GM18861 (cell line): Measurements from ENCODE around the gene CD302.
"Not testable (repeated sequence)": the region's sequence is repeated elsewhere in the genome, so short reads cannot be mapped to it uniquely, and the experiment has no call there.

Experiments
- ATAC-seq: cut with Tn5 transposase; IDR thresholded peaks from one replicate; pipeline ENCODE4 v1.9.1; 2021; ENCODE audit not compliant: unreplicated experiment

The CD302 gene

DNA sequence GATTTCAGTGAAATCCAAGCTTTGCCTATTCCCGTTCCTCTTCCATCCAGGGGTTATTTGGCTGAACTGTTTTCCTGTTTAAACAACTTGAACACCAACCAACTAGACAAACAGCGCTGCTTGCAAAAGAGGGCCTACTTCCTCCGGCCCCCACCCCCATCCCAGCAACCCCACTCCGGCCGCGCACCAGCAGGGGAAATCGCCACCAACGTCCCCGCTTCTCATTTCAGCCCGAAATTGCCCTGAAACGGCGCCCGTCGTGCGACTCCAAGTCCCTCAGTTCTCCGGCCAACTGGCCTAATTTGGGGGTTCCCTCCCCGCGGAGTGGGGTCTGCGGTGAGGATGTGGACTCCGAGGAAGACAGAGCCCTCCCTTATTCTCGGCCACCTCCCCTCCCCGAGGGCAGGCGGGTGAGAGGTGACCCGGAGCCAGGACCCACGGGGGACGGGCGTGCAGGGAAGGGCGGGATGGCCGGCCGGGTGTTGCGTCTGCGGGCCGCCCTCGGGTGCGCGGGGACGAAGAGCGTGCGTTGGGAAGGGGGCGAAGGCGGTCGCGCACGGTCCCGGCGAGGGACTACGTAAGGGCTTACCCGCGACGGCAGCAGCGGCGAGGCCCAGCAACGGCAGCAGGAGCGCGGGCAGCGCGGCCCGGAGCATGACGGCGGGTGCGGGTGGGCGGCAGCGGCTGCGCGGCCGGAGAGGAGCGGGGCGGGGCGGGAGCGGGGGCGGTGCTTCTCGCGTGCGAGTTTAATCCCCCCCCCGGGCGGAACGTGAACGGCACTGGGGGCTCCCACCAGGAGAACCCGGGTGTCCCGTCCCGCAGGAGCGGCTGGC is at the start of gene CD302:
TSS of gene CD302 (minus strand) at position 666 of the 833 bp plus-strand sequence. CDS start at position 656, 10 bp downstream.
- ATAC-seq, result peak; percentile 54

DNA sequence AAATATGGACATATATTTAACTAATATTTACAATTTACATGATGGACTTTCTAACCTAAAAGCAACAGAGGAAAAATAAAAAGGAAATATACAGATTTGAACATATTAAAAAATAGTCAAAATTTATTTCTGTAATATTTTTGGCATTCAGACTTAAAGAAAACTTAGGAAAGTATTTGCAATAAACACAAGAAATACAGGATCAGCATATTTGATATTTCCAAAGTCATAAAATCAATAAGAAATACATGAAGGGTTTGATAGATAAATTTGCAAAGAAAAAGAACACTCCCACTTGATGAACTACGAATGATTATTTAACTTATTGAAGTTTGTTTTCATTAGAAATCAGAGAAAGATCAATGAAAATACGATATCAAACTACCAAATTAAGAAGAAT is 48.6 kb upstream of the CD302 start:
- no peak for ATAC-seq

- ATAC-seq, result no peak
These were observed 42.6 kb upstream of the CD302 start for GRCh38 chr2:159840616-159841015.

DNA sequence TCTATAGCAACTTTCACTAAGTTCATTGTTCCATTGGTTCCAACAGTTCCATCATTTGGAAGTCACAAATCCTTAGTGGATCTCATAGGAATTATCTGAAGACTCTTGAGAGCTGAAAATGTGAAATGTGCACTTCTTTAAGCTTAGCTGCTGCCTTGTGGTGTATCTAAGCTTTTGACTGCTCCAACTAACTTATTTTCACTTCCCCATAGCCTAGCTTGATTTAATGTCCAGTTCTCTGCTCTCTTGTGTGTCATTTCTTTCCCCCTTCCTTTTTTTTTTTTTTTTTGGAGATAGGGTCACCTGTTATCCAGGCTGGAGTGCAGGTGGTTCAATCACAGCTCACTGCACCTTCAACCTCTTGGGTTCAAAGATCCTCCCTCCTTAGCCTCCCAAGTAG is 34.9 kb upstream of the CD302 start:
- ATAC-seq, result no peak

- ATAC-seq, result no peak
These were observed 34.0 kb upstream of the CD302 start for GRCh38 chr2:159832026-159832425.

GRCh38 chr2:159829376-159829775 is 31.4 kb upstream of the CD302 start:
- ATAC-seq, result no peak

DNA sequence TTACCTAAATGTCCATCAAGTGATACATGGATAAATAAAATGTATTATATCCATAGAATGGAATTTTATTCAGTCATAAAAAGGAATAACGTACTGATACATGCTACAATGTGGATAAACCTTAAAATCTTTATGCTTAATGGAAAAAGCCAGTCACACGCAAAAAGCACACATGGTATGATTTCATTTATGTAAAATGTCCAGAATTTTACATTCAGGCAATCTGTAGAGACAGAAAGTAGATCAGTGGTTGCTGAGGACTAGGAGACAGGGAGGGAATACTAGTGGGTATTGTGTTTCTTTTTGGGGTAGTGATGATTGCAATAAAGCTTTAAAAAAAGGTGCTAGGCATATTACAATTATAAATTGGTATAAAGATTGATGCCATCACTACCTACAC is 30.7 kb upstream of the CD302 start:
- no peak for ATAC-seq

- not testable (repeated sequence) for ATAC-seq
These were observed 24.4 kb upstream of the CD302 start for GRCh38 chr2:159822478-159822833.

DNA sequence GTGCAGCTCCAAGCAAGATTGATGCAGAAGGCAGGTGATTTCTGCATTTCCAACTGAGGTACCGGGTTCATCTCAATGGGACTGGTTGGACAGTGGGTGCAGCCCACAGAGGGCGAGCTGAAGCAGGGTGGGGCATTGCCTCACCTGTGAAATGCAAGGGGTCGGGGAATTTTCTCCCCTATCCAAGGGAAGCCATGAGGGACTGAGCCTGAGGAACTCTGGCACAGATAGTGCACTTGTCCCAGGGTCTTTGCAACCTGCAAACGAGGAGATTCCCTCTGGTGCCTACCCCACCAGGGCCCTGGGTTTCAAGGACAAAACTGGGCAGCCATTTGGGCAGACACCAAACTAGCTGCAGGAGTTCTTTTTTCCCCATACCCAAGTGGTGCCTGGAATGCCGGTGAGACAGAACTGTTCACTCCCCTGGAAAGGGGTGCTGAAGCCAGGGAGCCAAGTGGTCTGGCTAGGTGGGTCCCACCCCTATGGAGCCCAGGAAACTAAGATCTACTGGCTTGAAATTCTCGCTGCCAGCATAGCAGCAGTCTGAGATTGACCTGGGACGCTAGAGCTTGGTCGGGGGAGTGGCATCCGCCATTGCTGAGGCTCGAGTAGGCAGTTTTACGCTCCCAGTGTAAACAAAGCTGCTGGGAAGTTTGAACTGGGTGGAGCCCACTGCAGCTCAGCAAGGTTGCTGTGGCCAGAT is 23.9 kb upstream of the CD302 start:
- ATAC-seq, result not testable (repeated sequence)

DNA sequence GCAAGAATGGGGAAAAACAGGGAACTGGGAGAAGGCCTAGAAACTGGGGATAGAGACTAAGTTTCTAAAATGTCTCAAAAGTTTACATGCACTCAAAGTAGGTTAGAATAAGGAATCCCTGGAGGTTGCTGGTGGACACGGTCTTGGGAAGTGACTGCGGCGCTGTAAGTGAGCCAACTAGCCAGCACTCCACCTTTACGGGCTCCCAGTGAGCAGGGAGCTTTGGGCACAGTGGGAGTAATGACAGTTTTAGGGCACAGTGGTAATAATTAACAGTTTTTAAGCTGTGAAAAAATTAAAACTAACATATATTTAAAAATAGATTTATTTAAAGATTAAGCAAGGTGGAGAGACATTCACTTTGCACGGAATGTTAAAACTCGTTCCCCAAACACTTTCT is 20.9 kb upstream of the CD302 start:
- ATAC-seq, result no peak

- ATAC-seq, result no peak
These were observed 19.3 kb upstream of the CD302 start for GRCh38 chr2:159817283-159817682.

GRCh38 chr2:159811232-159811631 is 13.2 kb upstream of the CD302 start:
- ATAC-seq, result no peak

GRCh38 chr2:159808032-159808425 is 10.0 kb upstream of the CD302 start:
- ATAC-seq, result no peak

DNA sequence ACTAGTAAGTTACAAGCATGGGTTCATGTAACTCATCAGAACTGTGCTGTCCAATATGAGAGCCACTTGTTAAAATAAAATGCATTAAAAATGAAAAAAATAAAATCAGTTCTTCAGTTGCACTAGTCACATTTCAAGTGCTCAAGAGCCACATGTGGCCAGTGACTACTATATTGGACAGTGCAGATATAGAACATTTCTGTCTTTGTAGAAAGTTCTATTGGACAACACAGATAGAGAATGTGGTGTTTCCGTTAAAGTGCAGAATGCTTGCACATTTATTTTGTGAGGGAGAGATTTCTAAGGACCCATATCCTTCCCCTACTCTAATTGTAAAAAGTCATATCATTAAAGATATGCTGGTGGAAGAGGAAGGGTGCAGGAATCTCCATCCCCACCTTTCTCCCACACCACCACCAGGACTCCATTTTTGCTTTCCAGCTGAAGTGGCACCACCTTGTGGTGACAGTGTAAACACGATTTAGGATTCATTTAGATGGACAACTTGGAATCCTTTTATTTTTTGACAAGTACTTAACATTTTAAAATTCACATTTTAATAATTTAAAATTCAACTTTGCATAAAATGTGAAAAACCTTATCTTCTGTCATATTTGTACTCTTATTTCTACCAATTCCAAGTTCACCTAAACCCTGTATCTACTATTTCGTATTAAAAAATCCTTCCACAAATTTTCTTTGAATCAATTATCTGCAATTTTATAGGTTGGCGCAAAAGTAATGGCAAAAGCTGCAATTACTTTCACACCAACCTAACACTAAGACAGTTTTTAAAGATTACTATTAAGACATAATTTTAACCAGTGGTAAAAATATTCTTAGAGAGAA is 9.4 kb upstream of the CD302 start:
- ATAC-seq, result no peak

DNA sequence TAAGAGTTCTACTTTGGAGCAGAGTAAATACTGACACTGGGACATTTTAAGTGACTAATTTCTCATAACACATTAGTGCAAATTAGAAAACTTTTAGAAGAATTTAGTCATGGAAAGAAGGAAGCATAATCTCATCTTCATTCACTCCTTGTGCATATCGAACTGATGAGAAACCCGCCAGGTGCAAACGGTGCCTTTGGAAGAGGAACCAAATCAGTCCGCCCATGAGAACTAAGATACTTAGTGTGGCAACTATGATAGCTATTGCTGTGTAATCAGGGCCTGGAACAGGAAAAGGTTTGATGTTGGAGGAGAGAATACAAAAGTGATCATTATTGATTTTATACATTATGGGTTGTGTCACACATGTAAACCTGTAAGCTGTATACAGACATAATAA is 6.9 kb upstream of the CD302 start:
- no peak for ATAC-seq

- no peak for ATAC-seq
These were observed 5.4 kb upstream of the CD302 start for GRCh38 chr2:159803235-159803962.

GRCh38 chr2:159802673-159803072 is 4.7 kb upstream of the CD302 start:
- no peak for ATAC-seq

DNA sequence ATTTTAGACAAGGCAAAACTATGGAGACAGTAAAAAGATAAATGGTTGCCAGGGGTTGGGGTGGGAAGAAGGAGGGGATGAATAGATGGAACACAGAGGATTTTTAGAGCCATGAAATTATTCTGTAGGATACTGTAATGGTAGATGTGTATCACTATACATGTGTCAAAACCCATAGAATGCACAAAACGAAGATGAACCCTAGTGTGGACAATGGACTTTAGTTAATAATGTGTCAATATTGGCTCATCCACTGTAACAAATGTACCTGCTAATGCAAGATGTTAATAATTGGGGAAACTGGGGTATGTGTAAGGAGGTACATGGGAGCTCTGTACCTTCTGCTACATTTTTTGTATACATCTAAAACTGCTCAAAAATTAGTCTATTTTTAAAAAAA is 1.8 kb upstream of the CD302 start:
- ATAC-seq, result no peak

- ATAC-seq, result no peak
These were observed 343 bp upstream of the CD302 start for GRCh38 chr2:159798376-159798725.

DNA sequence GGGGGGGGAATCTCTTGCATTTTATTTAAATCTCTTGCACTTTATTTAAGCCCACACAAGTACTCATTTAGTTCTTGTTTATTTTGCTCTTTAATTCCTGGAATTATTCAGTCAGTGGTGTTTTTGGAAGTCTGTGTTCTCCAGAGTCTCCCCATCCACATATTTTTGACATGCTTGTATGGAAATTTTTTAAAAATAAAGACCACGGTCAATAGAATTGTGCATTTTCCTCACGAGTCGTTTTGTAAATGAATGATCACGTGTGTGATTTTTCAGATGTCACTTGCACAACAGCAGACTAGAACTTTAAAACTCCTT is 824 bp downstream of the CD302 start:
- no peak for ATAC-seq
